Activated CD4-positive, alpha-beta T cell treated with anti-CD3 and anti-CD28 coated beads, Interleukin-2, amount 50 U/mL, for 1 hour (primary cell): Measurements from ENCODE around the gene FCGR3A.

Experiments used
- DNase-seq: peaks from one replicate; pipeline ENCODE4 v3.0.0-alpha.2; 2020

FCGR3A gene

GRCh38 chr1:161499099-161500039 lies 50.2 kb downstream of the FCGR3A start:
- DNase-seq, result no peak

- DNase-seq, result no peak
These were observed 51.0 kb downstream of the FCGR3A start for GRCh38 chr1:161498646-161499045.

- no peak for DNase-seq
These were observed 51.7 kb downstream of the FCGR3A start for GRCh38 chr1:161497961-161498360.

- no peak for DNase-seq
These were observed 54.1 kb downstream of the FCGR3A start for GRCh38 chr1:161495490-161495889.

GRCh38 chr1:161494091-161494735 lies 55.4 kb downstream of the FCGR3A start:
- DNase-seq, result no peak

GRCh38 chr1:161492827-161493226 lies 56.8 kb downstream of the FCGR3A start:
- no peak for DNase-seq
